Astrocyte of the spinal cord (primary cell): ENCODE data around the gene WWP2.
"Not testable (repeated sequence)": the region's sequence is repeated elsewhere in the genome, so short reads cannot be mapped to it uniquely, and the experiment has no call there.

ENCODE experiments used
- DNase-seq: peaks from one replicate; pipeline ENCODE4 v3.0.0; 2011; ENCODE audit warnings: low read depth, low spot score
- H3K4me3 ChIP-seq: 2 replicates; pipeline ENCODE4 v1.5.1; 2011; ENCODE audit warnings: low read depth, mild to moderate bottlenecking, low read length, moderate library complexity
- in situ Hi-C: cut with HindIII; loops from 2 replicates; pipeline ENCODE4 v1.10.0; 2017; ENCODE audit warnings: low sequenced_read_pairs
- TF ChIP-seq, protein P1 (sequence below): IDR thresholded peaks from 2 replicates; pipeline ENCODE4 v1.5.1; 2012; ENCODE audit warnings: low read depth, mild to moderate bottlenecking, low read length, inconsistent platforms

Gene WWP2

DNA sequence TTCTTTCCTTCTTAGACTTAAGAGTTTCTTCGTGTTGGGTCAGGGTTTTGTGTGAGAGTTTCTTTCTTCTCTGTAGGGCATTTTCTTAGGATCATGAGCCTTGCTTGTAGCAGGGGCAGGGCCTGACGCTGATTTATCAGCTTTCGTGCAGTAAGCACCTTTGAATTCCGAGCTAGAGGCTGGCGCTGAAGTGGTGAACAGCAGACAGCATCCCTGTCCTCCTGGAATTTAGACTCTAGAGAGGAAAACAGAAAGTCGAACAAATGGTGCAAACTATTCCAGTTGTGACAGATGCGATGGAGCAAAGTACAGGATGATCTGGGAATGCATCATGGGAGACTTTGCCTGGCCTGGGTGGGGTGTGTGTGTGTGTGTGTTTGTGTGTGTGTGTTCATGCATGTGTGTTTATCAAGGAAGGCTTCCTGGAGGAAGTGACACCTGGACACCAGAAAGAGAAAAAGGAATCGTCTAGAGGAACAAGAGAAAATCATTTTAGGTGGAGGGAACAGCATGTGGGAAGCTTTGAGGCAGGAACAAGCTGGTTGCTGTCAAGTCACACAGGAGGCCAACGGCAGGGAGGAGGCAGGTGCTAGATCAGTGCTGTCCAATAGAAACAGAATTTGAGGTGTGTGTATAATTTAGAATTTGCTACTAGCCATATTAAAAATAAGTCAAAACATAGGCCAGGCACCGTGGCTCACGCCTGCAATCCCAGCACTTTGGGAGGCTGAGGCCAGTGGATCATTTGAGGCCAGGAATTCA is 60.2 kb downstream of the WWP2 start:
- DNase-seq, result no peak
- in situ Hi-C loops, result no loop called here
- H3K4me3 ChIP-seq, result no peak overlapping the region
- TF ChIP-seq, protein P1, sequence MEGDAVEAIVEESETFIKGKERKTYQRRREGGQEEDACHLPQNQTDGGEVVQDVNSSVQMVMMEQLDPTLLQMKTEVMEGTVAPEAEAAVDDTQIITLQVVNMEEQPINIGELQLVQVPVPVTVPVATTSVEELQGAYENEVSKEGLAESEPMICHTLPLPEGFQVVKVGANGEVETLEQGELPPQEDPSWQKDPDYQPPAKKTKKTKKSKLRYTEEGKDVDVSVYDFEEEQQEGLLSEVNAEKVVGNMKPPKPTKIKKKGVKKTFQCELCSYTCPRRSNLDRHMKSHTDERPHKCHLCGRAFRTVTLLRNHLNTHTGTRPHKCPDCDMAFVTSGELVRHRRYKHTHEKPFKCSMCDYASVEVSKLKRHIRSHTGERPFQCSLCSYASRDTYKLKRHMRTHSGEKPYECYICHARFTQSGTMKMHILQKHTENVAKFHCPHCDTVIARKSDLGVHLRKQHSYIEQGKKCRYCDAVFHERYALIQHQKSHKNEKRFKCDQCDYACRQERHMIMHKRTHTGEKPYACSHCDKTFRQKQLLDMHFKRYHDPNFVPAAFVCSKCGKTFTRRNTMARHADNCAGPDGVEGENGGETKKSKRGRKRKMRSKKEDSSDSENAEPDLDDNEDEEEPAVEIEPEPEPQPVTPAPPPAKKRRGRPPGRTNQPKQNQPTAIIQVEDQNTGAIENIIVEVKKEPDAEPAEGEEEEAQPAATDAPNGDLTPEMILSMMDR, result no peak

DNA sequence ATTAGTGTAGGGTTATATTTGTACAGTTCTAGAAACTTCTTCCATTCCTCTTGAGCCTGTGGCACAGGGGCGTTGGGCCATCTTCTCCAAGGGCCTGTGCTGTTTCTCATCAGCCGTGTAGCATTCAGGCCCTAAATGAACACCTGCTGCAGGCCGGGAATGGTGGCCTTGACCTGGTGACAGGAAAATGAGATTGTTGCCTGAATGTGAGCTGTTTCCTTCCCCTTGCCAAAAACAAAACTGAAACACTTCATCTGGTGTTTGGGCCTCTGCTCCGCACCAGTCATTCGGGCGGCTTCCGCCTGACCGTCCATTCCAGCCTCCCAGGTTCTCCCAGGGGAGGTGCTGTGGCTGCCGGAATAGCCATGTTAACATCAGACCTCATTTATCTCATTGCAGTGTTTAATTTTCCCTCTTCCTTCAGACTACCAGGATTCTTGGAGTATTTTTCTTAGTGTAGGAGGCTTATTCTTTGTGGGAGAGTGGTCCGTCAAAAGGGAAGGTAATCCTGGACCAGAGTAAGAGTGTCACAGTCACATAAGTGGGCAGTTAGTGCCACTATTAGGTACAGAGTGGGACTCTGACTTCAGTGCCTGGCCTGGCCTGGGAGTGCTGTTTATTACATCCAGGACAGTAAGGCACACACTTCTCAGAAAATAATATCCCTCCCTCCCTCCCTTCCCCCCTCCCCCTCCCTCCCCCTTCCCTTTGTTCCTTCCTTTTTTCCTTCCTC is 61.9 kb downstream of the WWP2 start:
- no peak for DNase-seq
- TF ChIP-seq, protein P1, result no peak
- no peak overlapping the region for H3K4me3 ChIP-seq
- in situ Hi-C loops, result no loop called here

DNA sequence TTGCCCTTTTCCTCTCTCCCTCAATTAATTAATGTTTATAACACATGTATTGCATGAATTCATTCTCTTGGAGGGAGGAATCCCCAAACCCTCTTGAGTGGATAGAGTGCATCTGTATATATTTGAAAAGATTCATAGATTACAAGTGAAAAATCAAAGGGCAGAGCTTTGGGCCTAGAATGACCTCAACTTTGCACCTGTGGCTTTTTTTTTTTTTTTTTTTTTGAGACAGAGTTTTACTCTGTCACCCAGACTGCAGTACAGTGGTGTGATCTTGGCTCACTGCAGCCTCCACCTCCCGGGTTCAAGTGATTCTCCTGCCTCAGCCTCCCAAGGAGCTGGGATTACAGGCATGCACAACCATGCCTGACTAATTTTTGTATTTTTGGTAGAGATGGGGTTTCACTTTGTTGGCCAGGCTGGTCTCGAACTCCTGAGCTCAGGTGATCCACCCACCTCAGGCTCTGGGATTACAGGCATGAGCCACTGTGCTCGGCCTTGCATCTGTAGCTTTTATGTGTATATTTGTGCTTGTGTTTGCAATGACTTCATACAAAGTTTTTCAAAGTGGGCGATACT is 62.5 kb downstream of the WWP2 start:
- H3K4me3 ChIP-seq, in situ Hi-C loops, DNase-seq: not testable (repeated sequence)

DNA sequence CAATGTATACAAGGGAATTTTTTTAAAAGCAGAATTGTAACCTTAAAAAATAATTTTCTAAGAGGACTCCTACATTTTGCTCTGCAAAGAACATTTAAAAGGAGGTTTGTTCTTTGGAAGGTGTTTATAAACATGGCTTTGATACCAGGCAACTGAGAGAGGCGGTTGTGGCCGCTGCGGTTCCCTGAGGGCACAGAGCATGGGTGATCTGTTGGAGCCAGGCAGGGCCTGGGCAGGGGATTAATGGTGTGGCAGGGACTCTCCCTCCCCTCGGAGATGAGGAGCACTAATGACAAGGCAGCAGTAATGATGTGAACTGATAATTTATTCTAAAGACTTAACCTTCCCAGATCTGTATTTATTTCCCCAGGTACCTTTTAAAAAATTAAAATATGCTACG is 65.4 kb downstream of the WWP2 start:
- H3K4me3 ChIP-seq, result no peak overlapping the region
- in situ Hi-C loops, result no loop called here
- TF ChIP-seq, protein P1, result no peak
- no peak for DNase-seq

DNA sequence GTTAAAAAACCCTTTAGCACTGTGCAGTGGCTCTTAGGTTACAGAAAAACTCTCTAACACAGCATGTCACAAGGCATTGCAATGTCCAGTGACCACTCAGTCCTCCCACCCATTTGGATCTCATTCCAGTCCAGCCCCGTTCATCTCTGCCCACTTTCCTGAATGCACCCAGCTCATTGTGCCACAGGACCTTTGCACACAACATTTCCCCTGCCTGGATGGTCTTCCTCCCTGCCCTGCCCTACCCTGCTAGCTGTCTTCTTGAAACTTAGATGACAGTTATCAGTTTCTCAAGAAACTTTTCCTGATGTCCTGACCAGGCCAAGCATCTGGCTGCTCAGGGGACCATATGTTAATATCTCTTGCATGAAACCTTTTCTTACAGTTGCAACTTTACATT is 67.2 kb downstream of the WWP2 start:
- DNase-seq, result no peak
- H3K4me3 ChIP-seq, result no peak overlapping the region
- in situ Hi-C loops, result no loop called here
- TF ChIP-seq, protein P1, result no peak

DNA sequence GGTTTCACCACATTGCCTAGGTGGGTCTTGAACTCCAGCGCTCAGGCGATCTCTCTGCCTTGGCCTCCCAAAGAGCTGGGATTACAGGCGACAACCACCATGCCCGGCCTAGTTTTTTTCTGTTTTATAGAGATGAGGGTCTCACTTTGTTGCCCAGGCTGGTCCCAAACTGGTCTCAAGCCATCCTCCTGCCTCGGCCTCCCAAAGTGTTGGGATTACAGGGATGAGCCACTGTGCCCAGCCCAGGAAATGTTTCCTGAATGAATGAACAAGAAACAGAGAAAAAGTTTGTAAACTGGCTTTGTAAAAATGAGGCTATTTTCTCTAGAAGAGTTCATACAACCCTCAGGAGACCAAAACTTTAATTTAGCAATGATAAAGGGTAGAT is 68.0 kb downstream of the WWP2 start:
- no peak for DNase-seq
- in situ Hi-C loops, result no loop called here
- H3K4me3 ChIP-seq, result no peak overlapping the region
- TF ChIP-seq, protein P1, result no peak
